ENCODE data around the gene FUS. TPM values are rescaled to one million over a fixed set of nuclear protein-coding genes. Genes with fewer than 3 reads are reported as not detected.
"Not testable (repeated sequence)": the region's sequence is repeated elsewhere in the genome, so short reads cannot be mapped to it uniquely, and the experiment has no call there.

FUS gene
- total RNA-seq, 1 donor from 2014 or later = 309 TPM

GRCh38 chr16:31143011-31143693 is 36.8 kb upstream of the FUS start:
- peak overlapping the region; percentile 66 for H3K9ac ChIP-seq (ENCODE audit: low read length)
- H2AFZ ChIP-seq (ENCODE audit: low read depth, low read length) = peak overlapping the region; percentile 97
- peak overlapping the region; percentile 49 for H3K4me3 ChIP-seq (ENCODE audit: insufficient read depth, low read depth, low read length)
- no peak overlapping the region for H3K27ac ChIP-seq (ENCODE audit: low read depth, low read length)
- no peak for FAIRE-seq
- peak overlapping the region; percentile 96 for H3K4me2 ChIP-seq (ENCODE audit: low read length)
- no peaks in the 10 kb centered on the region for H3K36me3 ChIP-seq (ENCODE audit: insufficient read depth, low read length)
- no peak for DNase-seq (ENCODE audit: low read depth)
- H3K79me2 ChIP-seq (ENCODE audit: insufficient read depth, low read length) = no peaks in the 10 kb centered on the region
- no peaks in the 10 kb centered on the region for H4K20me1 ChIP-seq (ENCODE audit: insufficient read depth, low read length)
- H3K4me3 Mint-ChIP-seq (ENCODE audit: unreplicated experiment) = no peak overlapping the region
- peaks cover 23% of the 10 kb centered on the region for H3K4me1 ChIP-seq (ENCODE audit: insufficient read depth, low read length)
- no peak overlapping the region for H3K27ac Mint-ChIP-seq (ENCODE audit: unreplicated experiment)
- no peak for TF ChIP-seq EZH2 (IDR thresholded peaks at IDR 0.05; ENCODE audit: insufficient read depth, low read length)
- TF ChIP-seq, protein P1, sequence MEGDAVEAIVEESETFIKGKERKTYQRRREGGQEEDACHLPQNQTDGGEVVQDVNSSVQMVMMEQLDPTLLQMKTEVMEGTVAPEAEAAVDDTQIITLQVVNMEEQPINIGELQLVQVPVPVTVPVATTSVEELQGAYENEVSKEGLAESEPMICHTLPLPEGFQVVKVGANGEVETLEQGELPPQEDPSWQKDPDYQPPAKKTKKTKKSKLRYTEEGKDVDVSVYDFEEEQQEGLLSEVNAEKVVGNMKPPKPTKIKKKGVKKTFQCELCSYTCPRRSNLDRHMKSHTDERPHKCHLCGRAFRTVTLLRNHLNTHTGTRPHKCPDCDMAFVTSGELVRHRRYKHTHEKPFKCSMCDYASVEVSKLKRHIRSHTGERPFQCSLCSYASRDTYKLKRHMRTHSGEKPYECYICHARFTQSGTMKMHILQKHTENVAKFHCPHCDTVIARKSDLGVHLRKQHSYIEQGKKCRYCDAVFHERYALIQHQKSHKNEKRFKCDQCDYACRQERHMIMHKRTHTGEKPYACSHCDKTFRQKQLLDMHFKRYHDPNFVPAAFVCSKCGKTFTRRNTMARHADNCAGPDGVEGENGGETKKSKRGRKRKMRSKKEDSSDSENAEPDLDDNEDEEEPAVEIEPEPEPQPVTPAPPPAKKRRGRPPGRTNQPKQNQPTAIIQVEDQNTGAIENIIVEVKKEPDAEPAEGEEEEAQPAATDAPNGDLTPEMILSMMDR (IDR thresholded peaks at IDR 0.05; ENCODE audit: insufficient read depth, low read depth, low read length) = no peak
- H3K9me3 Mint-ChIP-seq (ENCODE audit: unreplicated experiment) = peaks cover 5% of the 10 kb centered on the region
- H3K27me3 Mint-ChIP-seq (ENCODE audit: low read depth, unreplicated experiment) = peaks cover 25% of the 10 kb centered on the region
- no peaks in the 10 kb centered on the region for H3K36me3 Mint-ChIP-seq (ENCODE audit: low read depth, unreplicated experiment)
- H3K4me1 Mint-ChIP-seq (ENCODE audit: low read depth, unreplicated experiment) = peaks cover 9% of the 10 kb centered on the region
- H3K27me3 ChIP-seq (ENCODE audit: insufficient read depth, low read length) = peaks cover 23% of the 10 kb centered on the region
- no peaks in the 10 kb centered on the region for H3K9me3 ChIP-seq (ENCODE audit: insufficient read depth, low read depth, low read length)

GRCh38 chr16:31143694-31144148 is 36.2 kb upstream of the FUS start:
- FAIRE-seq = no peak
- Histone ChIP-seq H4K20me1 (ENCODE audit: insufficient read depth, low read length) (no peaks in the 10 kb centered on the region), H3K9me3 (ENCODE audit: insufficient read depth, low read depth, low read length) (no peaks in the 10 kb centered on the region), H3K4me2 (ENCODE audit: low read length) (no peak overlapping the region), H3K36me3 (ENCODE audit: insufficient read depth, low read length) (no peaks in the 10 kb centered on the region), H2AFZ (ENCODE audit: low read depth, low read length) (no peak overlapping the region), H3K27me3 (ENCODE audit: insufficient read depth, low read length) (peaks cover 29% of the 10 kb centered on the region), H3K9ac (ENCODE audit: low read length) (no peak overlapping the region), H3K27ac (ENCODE audit: low read depth, low read length) (no peak overlapping the region), H3K4me3 (ENCODE audit: insufficient read depth, low read depth, low read length) (no peak overlapping the region), H3K4me1 (ENCODE audit: insufficient read depth, low read length) (peaks cover 17% of the 10 kb centered on the region), H3K79me2 (ENCODE audit: insufficient read depth, low read length) (no peaks in the 10 kb centered on the region)
- H3K9me3 Mint-ChIP-seq (ENCODE audit: unreplicated experiment) = peaks cover 5% of the 10 kb centered on the region
- peaks cover 26% of the 10 kb centered on the region for H3K27me3 Mint-ChIP-seq (ENCODE audit: low read depth, unreplicated experiment)
- no peak for DNase-seq (ENCODE audit: low read depth)
- peak overlapping the region; percentile 62 for H3K4me3 Mint-ChIP-seq (ENCODE audit: unreplicated experiment)
- peak overlapping the region; percentile 80 for H3K27ac Mint-ChIP-seq (ENCODE audit: unreplicated experiment)
- H3K36me3 Mint-ChIP-seq (ENCODE audit: low read depth, unreplicated experiment) = no peaks in the 10 kb centered on the region
- H3K4me1 Mint-ChIP-seq (ENCODE audit: low read depth, unreplicated experiment) = peaks cover 5% of the 10 kb centered on the region
- no peak for TF ChIP-seq EZH2 (IDR thresholded peaks at IDR 0.05; ENCODE audit: insufficient read depth, low read length)
- TF ChIP-seq, protein P1 (IDR thresholded peaks at IDR 0.05; ENCODE audit: insufficient read depth, low read depth, low read length) = no peak

- H4K20me1 ChIP-seq (ENCODE audit: insufficient read depth, low read length); H3K4me3 ChIP-seq (ENCODE audit: insufficient read depth, low read depth, low read length); H2AFZ ChIP-seq (ENCODE audit: low read depth, low read length); H3K4me1 Mint-ChIP-seq (ENCODE audit: low read depth, unreplicated experiment); H3K36me3 ChIP-seq (ENCODE audit: insufficient read depth, low read length); H3K4me3 Mint-ChIP-seq (ENCODE audit: unreplicated experiment); H3K4me2 ChIP-seq (ENCODE audit: low read length); DNase-seq (ENCODE audit: low read depth); H3K9ac ChIP-seq (ENCODE audit: low read length); H3K9me3 ChIP-seq (ENCODE audit: insufficient read depth, low read depth, low read length); H3K36me3 Mint-ChIP-seq (ENCODE audit: low read depth, unreplicated experiment); H3K79me2 ChIP-seq (ENCODE audit: insufficient read depth, low read length); FAIRE-seq; H3K27ac Mint-ChIP-seq (ENCODE audit: unreplicated experiment); H3K27ac ChIP-seq (ENCODE audit: low read depth, low read length); H3K9me3 Mint-ChIP-seq (ENCODE audit: unreplicated experiment): not testable (repeated sequence)
- peaks cover 29% of the 10 kb centered on the region for H3K27me3 Mint-ChIP-seq (ENCODE audit: low read depth, unreplicated experiment)
- peaks cover 29% of the 10 kb centered on the region for H3K27me3 ChIP-seq (ENCODE audit: insufficient read depth, low read length)
- H3K4me1 ChIP-seq (ENCODE audit: insufficient read depth, low read length) = peaks cover 12% of the 10 kb centered on the region
Measured at GRCh38 chr16:31144418-31144817, 35.5 kb upstream of the FUS start.

All from astrocyte (in vitro differentiated cells and primary cell).